D341Med (cell line): ENCODE results near the gene COL23A1.
"Not testable (repeated sequence)": the region's sequence is repeated elsewhere in the genome, so short reads cannot be mapped to it uniquely, and the experiment has no call there.

ENCODE experiments used
- DNase-seq: peaks from one replicate; pipeline ENCODE4 v3.0.0; 2012; ENCODE audit warnings: low spot score

COL23A1 gene

DNA sequence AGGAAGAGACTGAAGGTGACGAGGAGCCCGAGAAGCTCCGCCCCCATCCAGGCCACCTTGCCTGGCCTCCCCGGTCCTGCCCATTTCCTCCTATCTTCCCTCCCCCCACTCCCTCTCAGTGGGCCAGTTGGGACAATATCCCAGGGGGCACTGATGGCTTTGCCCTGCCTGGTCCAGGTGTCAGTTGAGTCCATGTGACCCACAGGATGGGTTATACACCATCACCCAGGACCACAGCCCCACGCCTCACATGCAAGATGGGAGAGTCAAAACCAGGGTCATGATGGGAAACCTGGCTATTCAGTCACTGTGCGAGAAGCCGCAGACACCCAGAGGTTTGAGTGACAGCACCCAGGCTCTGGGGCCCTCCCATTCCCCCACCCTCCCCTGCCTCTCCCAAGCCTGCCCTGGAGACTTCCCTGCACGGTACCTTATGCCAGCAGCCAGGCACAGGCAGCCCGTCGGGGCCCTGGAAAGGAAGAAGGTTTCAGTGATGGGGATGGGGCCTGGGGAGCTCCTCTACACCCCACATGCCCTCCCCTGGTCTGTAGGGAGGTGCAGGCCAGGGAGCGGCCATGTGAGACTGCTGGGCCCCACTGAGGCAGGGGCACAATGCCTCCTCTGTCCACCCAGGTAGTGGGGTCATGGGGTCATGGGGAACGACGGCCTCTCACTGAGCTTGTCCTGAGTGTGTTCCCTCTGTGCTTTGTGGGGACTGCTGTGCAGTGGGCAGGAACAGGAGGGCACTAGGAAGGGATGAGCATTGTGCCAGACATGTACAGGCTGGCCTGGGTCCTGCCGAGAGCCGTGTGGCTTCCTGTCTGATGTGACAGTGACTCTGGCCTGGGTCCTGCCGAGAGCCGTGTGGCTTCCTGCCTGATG, 351.2 kb downstream of the COL23A1 start:
- no peak for DNase-seq

DNA sequence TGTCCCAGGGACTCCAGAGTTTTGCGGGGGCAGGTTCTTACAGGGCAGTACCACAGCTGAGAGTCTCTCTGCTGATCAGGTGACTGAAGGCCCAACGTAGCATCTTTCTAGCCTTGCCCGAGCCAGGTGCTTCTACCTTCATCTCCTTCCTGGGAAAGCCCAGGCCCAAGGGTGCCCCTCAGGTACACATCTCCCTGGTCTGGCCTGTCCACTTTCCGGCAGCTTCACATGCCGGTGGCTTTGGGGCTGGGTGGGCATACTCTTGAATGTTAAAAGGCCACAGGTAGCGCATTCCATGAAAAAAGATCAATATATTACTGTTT, 351.9 kb downstream of the COL23A1 start:
- DNase-seq: no peak

DNA sequence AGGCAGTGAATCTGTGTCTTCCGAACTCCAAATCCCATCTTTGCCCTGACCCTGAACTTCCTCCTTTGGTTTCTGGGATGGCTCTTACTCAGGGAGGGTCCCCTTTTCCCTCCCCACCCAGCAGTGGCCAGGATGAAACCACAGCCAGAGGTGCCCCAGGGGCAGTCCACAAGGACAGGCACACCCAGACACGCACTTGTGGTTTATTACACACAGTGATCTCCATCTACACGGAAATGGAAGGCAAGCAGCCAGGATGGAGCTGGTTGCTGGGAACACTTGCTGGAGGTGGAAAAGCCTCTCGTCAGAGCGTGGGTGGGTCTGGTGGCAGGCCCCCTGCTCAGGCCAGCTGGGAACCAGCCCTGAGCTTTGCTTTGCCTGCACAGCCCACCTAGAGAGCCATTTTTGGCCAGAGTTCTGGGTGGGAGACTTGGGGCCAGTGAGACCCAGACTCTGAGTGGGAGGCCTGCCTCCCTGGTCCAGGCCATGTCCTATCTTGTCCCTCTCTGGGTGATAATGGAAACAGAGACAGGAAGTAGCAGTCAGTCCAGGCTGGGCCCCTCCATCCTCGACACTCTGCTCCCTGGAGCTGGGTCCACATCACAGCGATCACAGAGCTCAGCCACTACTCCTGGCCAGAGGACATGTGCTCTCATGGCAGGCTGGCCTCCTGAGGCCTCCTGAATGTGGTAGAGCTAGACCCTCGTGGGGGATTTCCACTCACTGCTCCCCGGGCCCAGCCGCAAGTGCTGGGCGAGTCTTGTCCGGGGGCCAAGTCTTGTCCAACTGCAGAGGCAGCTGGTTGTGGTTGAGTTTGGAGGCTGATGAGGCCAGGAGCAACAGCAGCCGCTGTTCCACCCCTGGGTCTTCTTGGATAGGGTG, 352.5 kb downstream of the COL23A1 start:
- no peak for DNase-seq

GRCh38 chr5:178236679-178237078, 353.5 kb downstream of the COL23A1 start:
- DNase-seq: no peak

DNA sequence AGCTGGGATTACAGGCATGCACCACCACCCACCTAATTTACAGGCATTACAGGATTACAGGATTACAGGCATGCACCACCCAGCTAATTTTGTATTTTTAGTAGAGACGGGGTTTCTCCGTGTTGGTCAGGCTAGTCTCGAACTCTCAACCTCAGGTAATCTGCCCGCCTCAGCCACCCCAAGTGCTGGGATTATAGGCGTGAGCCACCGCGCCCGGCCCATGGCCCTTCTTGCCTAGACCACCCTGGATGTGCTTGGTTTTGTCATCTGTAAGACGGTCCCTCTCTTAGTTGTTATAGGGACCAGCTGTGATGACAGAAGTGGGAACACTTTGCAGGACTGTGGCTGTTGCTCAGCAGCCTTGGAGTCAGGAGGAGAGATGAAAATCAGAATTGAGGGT, 354.1 kb downstream of the COL23A1 start:
- no peak for DNase-seq

GRCh38 chr5:178235588-178235974, 354.6 kb downstream of the COL23A1 start:
- no peak for DNase-seq

- DNase-seq: peak; percentile 80
Measured at GRCh38 chr5:178234750-178235587, 355.2 kb downstream of the COL23A1 start.

GRCh38 chr5:178234121-178234749, 356.0 kb downstream of the COL23A1 start:
- DNase-seq: no peak

- DNase-seq: no peak
Measured at GRCh38 chr5:178232920-178233429, 357.2 kb downstream of the COL23A1 start.

DNA sequence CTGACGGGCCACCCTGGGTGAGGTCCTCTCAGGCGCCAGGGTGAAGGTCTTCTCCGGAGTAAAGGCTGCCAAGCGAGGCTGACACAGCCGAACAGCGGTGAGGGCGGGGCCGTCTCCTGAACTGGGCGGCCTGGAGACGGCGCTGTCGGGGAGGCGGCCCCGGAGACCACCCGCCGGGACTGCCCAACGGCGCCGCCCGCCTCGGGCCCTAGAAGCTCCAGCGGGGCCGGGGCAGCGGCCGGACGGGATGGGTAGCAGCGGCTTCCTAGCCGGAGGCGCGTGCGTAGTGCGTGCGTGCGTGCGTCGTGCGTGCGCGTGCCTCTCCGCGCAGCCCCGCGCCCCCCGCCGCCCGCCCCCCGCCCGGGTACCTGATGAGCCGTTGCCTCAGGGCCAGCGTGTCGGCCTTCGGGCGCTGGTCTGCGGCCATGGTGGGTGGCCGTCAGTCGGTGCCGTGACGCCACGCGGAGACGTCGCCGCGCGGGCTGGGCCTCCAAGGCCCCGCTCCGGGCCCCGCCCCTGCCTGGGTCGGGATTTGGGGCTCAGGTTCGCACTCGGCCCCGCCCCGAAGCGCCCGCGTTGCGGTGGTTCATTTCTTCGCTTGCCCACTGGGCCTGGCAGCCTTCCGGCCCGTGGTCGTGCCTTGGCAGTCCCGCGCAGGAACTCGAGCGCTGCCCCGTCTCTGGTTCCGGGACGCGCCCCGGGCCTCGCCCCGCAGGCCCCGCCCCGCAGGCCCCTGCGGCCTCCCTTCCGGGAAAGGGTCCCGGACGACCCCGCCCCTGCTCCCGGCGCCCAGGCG, 357.9 kb downstream of the COL23A1 start, which contains the start of gene PHYKPL:
Gene PHYKPL, minus strand, starts transcription at position 679 of the 796 bp plus-strand sequence. Its CDS starts 252 bp downstream, at position 427.
- peak; percentile 88 for DNase-seq

GRCh38 chr5:178231539-178232123, 358.6 kb downstream of the COL23A1 start:
- DNase-seq: no peak

DNA sequence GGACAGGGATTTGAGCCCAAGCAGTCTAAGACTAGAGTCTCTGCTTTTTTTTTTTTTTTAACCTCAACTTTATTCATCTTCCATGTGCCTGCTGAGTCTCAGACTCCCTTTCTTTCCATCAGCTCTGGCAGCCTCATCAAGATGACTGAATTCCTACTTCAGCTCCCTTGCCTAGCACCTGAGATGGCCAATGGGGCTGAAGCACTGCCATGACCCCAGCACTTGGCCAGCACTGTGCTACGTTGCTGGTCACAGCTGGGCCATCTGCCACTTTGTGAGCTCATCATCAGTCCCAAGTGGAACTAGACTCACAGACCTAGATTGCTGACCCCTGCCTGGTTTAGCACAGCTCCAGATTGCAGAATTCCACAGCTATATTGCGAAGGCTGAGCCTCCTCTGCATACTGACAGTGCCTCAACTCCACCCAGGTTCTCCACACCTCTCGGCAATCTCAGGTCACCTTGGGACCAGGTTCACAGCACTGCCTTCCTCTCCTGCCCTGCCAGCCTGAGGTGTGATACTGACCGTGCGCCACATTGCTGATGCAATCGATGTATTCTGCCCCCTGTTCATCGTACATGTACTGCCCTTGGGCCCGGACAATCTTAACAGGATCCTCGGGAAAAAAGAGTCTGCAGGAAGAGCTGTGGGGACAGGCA, 359.2 kb downstream of the COL23A1 start:
- no peak for DNase-seq

DNA sequence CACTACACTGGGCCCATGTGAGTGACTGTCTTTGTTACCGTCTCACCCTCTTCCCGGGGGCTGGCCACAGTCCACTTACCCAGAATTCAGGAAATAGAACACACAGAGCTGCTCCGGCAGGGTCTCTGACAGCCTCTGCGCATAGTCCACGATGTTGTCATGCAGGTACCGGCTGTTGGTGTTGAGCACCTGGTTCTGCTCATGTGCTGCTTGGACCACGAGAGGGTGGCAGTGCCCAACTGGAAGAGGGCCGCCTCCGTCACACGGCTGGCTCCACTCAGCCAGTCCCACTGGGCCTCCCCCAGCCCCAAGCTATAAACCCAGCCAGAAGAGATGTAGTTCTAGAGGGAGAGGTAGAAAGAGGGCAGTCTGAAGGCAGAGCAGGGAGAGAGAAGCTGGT, 360.3 kb downstream of the COL23A1 start:
- DNase-seq: no peak

- DNase-seq: not testable (repeated sequence)
Measured at GRCh38 chr5:178229111-178229510, 361.1 kb downstream of the COL23A1 start.

GRCh38 chr5:178228609-178229008, 361.6 kb downstream of the COL23A1 start:
- DNase-seq: no peak

- DNase-seq: no peak
Measured at GRCh38 chr5:178227929-178228328, 362.3 kb downstream of the COL23A1 start.

GRCh38 chr5:178227138-178227659, 363.0 kb downstream of the COL23A1 start:
- DNase-seq: no peak

- DNase-seq: no peak
Measured at GRCh38 chr5:178225174-178225573, 365.0 kb downstream of the COL23A1 start.

DNA sequence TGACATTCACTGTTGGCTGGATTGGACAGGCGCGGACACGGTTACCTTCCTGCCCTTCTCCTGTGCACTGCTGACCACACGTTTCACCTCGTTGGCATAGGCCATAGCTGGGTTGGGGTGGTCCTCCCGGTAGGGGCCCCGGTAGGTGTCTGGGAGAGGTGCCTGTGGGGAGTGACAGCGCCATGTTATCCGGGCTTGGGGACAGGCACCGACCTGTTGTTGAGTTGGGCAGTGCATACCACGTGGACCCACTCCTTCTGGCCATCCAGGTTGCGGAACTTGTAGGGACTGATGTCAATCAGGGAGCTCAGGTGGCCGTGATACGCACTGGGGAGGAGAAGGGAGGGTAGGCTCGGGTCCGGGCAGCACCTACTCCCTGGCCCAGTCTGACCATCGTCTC, 365.8 kb downstream of the COL23A1 start:
- no peak for DNase-seq
